ENCODE results near the gene TTC21A. TPM values are rescaled to one million over a fixed set of nuclear protein-coding genes. Genes with fewer than 3 reads are reported as not detected.
A peak's percentile ranks its signal among the peaks of the same experiment; 100 is the strongest.

The TTC21A gene
- total and polyA plus RNA-seq, 2 of the 13 experiments (the other 11 are each of a cell fraction or from before 2014, with no cell fraction given), result 0.31 to 1.5 TPM

DNA sequence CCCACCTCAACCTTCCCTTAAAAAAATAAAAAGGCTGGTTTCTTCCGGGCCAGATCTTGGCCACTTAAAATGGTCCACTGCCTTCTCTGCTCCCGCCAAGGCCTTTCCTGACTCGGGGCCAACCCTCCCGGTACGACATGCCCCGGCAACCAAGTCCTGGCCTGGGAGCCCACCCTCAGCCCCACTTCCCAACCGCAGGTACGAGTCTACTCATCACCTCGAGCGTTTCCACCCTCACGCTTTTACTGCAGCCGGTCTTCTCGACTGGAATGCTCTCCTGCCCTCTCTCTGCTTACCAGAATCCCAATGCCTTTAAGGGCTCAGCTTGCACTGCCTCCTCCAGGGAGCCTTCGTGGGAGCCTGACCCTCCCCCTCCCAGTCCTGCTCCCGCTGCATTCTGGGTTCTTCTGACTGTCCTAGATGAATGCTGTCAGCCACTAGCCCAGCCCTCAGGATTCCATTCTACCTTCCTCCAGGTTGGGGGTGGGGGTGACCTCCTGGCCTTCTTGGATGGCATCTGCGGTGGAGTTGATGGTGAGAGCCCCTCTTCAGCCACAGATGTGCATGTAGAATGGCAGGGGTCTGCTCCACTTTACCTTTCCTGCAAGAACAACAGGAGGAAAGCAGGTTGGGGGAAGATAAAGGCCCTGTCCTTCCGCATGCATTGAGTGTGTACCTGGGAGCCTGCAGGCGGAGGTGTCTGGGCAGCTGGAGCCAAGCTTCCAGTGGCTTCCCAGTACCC lies 47.0 kb downstream of the TTC21A start (continued):
- TF ChIP-seq FOXP4 (CRISPR knock-in tag; IDR thresholded peaks at IDR 0.05) (peak; percentile 31; the same call in 1 of the 2 replicates), YY1 (IDR thresholded peaks at IDR 0.05; ENCODE audit: insufficient read depth, insufficient replicate concordance, low read depth, low read length) (peak; percentile 13), NR2F1 (CRISPR knock-in tag; IDR thresholded peaks at IDR 0.05) (peak; percentile 45 to 53; a peak in 2 of 4 replicates), RAD51 (IDR thresholded peaks at IDR 0.05; ENCODE audit: borderline replicate concordance) (no peak), ZKSCAN5 (CRISPR knock-in tag; IDR thresholded peaks at IDR 0.05) (peak; percentile 78), GTF3A (CRISPR knock-in tag; conservative IDR thresholded peaks at IDR 0.05) (no peak), SNAPC2 (CRISPR knock-in tag; IDR thresholded peaks at IDR 0.05) (peak; percentile 43; the same call in 1 of the 2 replicates), ZNF205 (CRISPR knock-in tag; IDR thresholded peaks at IDR 0.05) (peak; percentile 69; the same call in 1 of the 2 replicates)
- TF ChIP-seq, protein P1, sequence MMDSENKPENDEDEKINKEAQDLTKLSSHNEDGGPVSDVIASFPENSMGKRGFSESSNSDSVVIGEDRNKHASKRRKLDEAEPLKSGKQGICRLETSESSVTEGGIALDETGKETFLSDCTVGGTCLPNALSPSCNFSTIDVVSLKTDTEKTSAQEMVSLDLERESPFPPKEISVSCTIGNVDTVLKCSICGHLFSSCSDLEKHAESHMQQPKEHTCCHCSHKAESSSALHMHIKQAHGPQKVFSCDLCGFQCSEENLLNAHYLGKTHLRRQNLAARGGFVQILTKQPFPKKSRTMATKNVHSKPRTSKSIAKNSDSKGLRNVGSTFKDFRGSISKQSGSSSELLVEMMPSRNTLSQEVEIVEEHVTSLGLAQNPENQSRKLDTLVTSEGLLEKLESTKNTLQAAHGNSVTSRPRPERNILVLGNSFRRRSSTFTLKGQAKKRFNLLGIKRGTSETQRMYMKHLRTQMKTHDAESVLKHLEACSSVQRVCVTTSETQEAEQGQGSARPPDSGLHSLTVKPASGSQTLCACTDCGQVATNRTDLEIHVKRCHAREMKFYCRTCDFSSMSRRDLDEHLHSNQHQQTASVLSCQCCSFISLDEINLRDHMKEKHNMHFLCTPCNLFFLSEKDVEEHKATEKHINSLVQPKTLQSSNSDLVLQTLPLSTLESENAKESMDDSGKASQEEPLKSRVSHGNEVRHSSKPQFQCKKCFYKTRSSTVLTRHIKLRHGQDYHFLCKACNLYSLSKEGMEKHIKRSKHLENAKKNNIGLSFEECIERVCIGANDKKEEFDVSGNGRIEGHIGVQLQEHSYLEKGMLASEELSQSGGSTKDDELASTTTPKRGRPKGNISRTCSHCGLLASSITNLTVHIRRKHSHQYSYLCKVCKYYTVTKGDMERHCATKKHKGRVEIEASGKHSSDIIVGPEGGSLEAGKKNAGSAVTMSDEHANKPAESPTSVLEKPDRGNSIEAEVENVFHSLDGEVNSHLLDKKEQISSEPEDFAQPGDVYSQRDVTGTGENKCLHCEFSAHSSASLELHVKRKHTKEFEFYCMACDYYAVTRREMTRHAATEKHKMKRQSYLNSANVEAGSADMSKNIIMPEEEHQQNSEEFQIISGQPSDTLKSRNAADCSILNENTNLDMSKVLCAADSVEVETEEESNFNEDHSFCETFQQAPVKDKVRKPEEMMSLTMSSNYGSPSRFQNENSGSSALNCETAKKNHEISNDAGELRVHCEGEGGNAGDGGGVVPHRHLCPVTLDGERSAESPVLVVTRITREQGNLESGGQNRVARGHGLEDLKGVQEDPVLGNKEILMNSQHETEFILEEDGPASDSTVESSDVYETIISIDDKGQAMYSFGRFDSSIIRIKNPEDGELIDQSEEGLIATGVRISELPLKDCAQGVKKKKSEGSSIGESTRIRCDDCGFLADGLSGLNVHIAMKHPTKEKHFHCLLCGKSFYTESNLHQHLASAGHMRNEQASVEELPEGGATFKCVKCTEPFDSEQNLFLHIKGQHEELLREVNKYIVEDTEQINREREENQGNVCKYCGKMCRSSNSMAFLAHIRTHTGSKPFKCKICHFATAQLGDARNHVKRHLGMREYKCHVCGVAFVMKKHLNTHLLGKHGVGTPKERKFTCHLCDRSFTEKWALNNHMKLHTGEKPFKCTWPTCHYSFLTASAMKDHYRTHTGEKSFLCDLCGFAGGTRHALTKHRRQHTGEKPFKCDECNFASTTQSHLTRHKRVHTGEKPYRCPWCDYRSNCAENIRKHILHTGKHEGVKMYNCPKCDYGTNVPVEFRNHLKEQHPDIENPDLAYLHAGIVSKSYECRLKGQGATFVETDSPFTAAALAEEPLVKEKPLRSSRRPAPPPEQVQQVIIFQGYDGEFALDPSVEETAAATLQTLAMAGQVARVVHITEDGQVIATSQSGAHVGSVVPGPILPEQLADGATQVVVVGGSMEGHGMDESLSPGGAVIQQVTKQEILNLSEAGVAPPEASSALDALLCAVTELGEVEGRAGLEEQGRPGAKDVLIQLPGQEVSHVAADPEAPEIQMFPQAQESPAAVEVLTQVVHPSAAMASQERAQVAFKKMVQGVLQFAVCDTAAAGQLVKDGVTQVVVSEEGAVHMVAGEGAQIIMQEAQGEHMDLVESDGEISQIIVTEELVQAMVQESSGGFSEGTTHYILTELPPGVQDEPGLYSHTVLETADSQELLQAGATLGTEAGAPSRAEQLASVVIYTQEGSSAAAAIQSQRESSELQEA (CRISPR knock-in tag; IDR thresholded peaks at IDR 0.05; ENCODE audit: not compliant biosample characterization), result no peak
- TF ChIP-seq, protein P2, sequence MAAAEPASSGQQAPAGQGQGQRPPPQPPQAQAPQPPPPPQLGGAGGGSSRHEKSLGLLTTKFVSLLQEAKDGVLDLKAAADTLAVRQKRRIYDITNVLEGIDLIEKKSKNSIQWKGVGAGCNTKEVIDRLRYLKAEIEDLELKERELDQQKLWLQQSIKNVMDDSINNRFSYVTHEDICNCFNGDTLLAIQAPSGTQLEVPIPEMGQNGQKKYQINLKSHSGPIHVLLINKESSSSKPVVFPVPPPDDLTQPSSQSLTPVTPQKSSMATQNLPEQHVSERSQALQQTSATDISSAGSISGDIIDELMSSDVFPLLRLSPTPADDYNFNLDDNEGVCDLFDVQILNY (CRISPR knock-in tag; conservative IDR thresholded peaks at IDR 0.05), result no peak
- TF ChIP-seq, protein P3, sequence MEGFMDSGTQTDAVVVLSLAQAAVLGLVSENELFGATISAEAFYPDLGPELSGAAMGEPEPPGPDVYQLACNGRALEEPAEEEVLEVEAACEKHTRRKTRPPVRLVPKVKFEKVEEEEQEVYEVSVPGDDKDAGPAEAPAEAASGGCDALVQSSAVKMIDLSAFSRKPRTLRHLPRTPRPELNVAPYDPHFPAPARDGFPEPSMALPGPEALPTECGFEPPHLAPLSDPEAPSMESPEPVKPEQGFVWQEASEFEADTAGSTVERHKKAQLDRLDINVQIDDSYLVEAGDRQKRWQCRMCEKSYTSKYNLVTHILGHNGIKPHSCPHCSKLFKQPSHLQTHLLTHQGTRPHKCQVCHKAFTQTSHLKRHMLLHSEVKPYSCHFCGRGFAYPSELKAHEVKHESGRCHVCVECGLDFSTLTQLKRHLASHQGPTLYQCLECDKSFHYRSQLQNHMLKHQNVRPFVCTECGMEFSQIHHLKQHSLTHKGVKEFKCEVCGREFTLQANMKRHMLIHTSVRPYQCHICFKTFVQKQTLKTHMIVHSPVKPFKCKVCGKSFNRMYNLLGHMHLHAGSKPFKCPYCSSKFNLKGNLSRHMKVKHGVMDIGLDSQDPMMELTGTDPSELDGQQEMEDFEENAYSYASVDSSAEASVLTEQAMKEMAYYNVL (CRISPR knock-in tag; IDR thresholded peaks at IDR 0.05; ENCODE audit: borderline replicate concordance), result 0 out of 2 replicates have a peak, but pooled peaks have one; percentile 12
- TF ChIP-seq, protein P4, sequence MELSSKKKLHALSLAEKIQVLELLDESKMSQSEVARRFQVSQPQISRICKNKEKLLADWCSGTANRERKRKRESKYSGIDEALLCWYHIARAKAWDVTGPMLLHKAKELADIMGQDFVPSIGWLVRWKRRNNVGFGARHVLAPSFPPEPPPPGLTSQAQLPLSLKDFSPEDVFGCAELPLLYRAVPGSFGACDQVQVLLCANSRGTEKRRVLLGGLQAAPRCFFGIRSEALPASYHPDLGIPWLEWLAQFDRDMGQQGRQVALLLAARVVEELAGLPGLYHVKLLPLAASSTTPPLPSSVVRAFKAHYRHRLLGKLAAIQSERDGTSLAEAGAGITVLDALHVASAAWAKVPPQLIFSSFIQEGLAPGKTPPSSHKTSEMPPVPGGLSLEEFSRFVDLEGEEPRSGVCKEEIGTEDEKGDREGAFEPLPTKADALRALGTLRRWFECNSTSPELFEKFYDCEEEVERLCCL (CRISPR knock-in tag; IDR thresholded peaks at IDR 0.05; ENCODE audit: borderline replicate concordance), result no peak

Measured in HepG2 (cell line).